ENCODE data around the gene SORCS3. TPM values are rescaled to one million over a fixed set of nuclear protein-coding genes. Genes with fewer than 3 reads are reported as not detected.

The SORCS3 gene
- total and polyA plus RNA-seq, 11 donors: 0.03 to 0.19 (median 0.05) TPM; not detected in 8

- intact Hi-C loops (cut with DNase I): no loop called here
- TF ChIP-seq CTCF (IDR thresholded peaks at IDR 0.05) (no peak), POLR2A (IDR thresholded peaks at IDR 0.05) (no peak)
These were observed 168.4 kb downstream of the SORCS3 start for GRCh38 chr10:104809288-104810090.

GRCh38 chr10:104811166-104811565 lies 170.1 kb downstream of the SORCS3 start:
- no peaks in the 10 kb centered on the region for H3K27me3 ChIP-seq
- intact Hi-C loops (cut with DNase I): no loop called here
- 74 to 91% (median 80%) methylated on average over 1 of the region's 1 CpG for WGBS, 4 donors
- no peaks in the 10 kb centered on the region for H3K4me1 ChIP-seq
- DNase-seq (no peak), ATAC-seq (no peak)
- no peak overlapping the region for H3K4me3 ChIP-seq
- H3K9me3 ChIP-seq: no peaks in the 10 kb centered on the region
- no peaks in the 10 kb centered on the region for H3K36me3 ChIP-seq
- no peak overlapping the region for H3K27ac ChIP-seq
- TF ChIP-seq CTCF (IDR thresholded peaks at IDR 0.05): no peak
- no peak for TF ChIP-seq POLR2A (IDR thresholded peaks at IDR 0.05)

More at GRCh38 chr10:104809288-104810090, 168.4 kb downstream of the SORCS3 start:
- no peaks in the 10 kb centered on the region for H3K36me3 ChIP-seq
- no peaks in the 10 kb centered on the region for H3K4me1 ChIP-seq
- ATAC-seq (no peak), DNase-seq (no peak)
- H3K4me3 ChIP-seq: no peak overlapping the region
- 59 to 66% (median 62%) methylated on average over 6 of the region's 6 CpGs for WGBS, 4 donors
- H3K27ac ChIP-seq: no peak overlapping the region
- no peaks in the 10 kb centered on the region for H3K27me3 ChIP-seq
- no peaks in the 10 kb centered on the region for H3K9me3 ChIP-seq

GRCh38 chr10:104816501-104816900 lies 175.4 kb downstream of the SORCS3 start:
- Histone ChIP-seq H3K9me3 (no peaks in the 10 kb centered on the region), H3K4me1 (no peaks in the 10 kb centered on the region), H3K4me3 (no peak overlapping the region), H3K27ac (no peak overlapping the region), H3K36me3 (no peaks in the 10 kb centered on the region), H3K27me3 (no peaks in the 10 kb centered on the region)
- intact Hi-C loops (cut with DNase I): no loop called here
- ATAC-seq (no peak), DNase-seq (no peak)
- 71 to 85% (median 79%) methylated on average over 2 of the region's 2 CpGs for WGBS, 4 donors
- TF ChIP-seq POLR2A (IDR thresholded peaks at IDR 0.05) (no peak), CTCF (IDR thresholded peaks at IDR 0.05) (no peak)

- 46 to 64% (median 52%) methylated on average over 2 of the region's 2 CpGs for WGBS, 4 donors
These were observed 178.6 kb downstream of the SORCS3 start for GRCh38 chr10:104819731-104820130.

More at GRCh38 chr10:104819731-104820130, 178.6 kb downstream of the SORCS3 start:
- H3K4me3 ChIP-seq: no peak overlapping the region
- ATAC-seq: no peak
- no peaks in the 10 kb centered on the region for H3K36me3 ChIP-seq
- no peak overlapping the region for H3K27ac ChIP-seq
- TF ChIP-seq CTCF (IDR thresholded peaks at IDR 0.05) (no peak), POLR2A (IDR thresholded peaks at IDR 0.05) (no peak)
- H3K4me1 ChIP-seq: no peaks in the 10 kb centered on the region
- no peaks in the 10 kb centered on the region for H3K9me3 ChIP-seq
- no peak for DNase-seq
- H3K27me3 ChIP-seq: no peaks in the 10 kb centered on the region
- intact Hi-C loops (cut with DNase I): no loop called here
